Body of pancreas (tissue), 4 donors: ENCODE results near the gene ARHGAP22. TPM values are rescaled to one million over a fixed set of nuclear protein-coding genes. Genes with fewer than 3 reads are reported as not detected.
A peak's percentile ranks its signal among the peaks of the same experiment; 100 is the strongest.

Source experiments
- ATAC-seq: fragments of 150-250 bp; one replicate; pipeline ENCODE4 v1.9.1; 2016
- DNase-seq, 4 donors: peaks; one replicate each; pipeline ENCODE4 v3.0.0-alpha.2; 2019
- H3K27ac ChIP-seq, 4 donors: fragments of 200-600 bp; sonication (generic); 1 replicate in 3 of 4; 2 replicates in 1 of 4; pipeline versions ENCODE4 v1.5.1 to v1.6.1; 2016 to 2019; ENCODE audit warnings: mild to moderate bottlenecking in 1 of 4, mixed read lengths in 1 of 4, moderate library complexity in 1 of 4
- H3K27me3 ChIP-seq, 2 donors: fragments of 200-600 bp; sonication (generic); one replicate each; pipeline ENCODE4 v1.6.0; 2016; ENCODE audit warnings: mild to moderate bottlenecking in 1 of 2
- H3K36me3 ChIP-seq, 2 donors: fragments of 200-600 bp; sonication (generic); replicated peaks in 1 of 2; 2 replicates each; pipeline ENCODE4 v1.5.1; 2016; ENCODE audit warnings: low read depth in 2 of 2; ENCODE audit not compliant: insufficient read depth in 1 of 2
- H3K4me1 ChIP-seq: fragments of 200-600 bp; sonication (generic); one replicate; pipeline ENCODE4 v1.6.0; 2016
- H3K4me3 ChIP-seq, 2 donors: fragments of 200-600 bp; sonication (generic); 1 replicate in 1 of 2; 2 replicates in 1 of 2; pipeline ENCODE4 v1.5.1; 2016 to 2019
- H3K9me3 ChIP-seq, 3 donors: fragments of 200-600 bp; sonication (generic); 1 replicate in 2 of 3; 2 replicates in 1 of 3; pipeline ENCODE4 v1.5.1; 2016
- POLR2A ChIP-seq, 3 donors: fragments of 450-650 bp; IDR thresholded peaks; one replicate each; pipeline ENCODE4 v1.6.1; 2016; ENCODE audit warnings: antibody characterized with exemption in 3 of 3, mild to moderate bottlenecking in 2 of 3
- WGBS, 2 donors: methylation state at CpG; one replicate each; pipeline ENCODE4 v1.1.5; 2017; 5-methylcytosine and 5-hydroxymethylcytosine counted together
- intact Hi-C: fragments of 100-400 bp; cut with DNase I; formaldehyde crosslinking; loops from one replicate; pipeline ENCODE4 v1.15.1; 2023
- total RNA-seq, 2 donors: library from RNA; depleted of rRNA; stranded (reverse); fragments of >200 nt; gene quantifications; one replicate each; pipeline ENCODE4 v1.1.0, GENCODE V29; 2016
- TF ChIP-seq, protein P1 (sequence below), 7 experiments: fragments of 450-650 bp in 4 of 7; fragments of 200-600 bp in 3 of 7; sonication (generic) in 3 of 7; IDR thresholded peaks; one replicate each; pipeline ENCODE4 v1.5.1; 2016 to 2019; ENCODE audit warnings: antibody characterized with exemption in 7 of 7

Gene ARHGAP22
- total RNA-seq, 2 donors from 2014 or later = 1.6 to 4.6 TPM

DNA sequence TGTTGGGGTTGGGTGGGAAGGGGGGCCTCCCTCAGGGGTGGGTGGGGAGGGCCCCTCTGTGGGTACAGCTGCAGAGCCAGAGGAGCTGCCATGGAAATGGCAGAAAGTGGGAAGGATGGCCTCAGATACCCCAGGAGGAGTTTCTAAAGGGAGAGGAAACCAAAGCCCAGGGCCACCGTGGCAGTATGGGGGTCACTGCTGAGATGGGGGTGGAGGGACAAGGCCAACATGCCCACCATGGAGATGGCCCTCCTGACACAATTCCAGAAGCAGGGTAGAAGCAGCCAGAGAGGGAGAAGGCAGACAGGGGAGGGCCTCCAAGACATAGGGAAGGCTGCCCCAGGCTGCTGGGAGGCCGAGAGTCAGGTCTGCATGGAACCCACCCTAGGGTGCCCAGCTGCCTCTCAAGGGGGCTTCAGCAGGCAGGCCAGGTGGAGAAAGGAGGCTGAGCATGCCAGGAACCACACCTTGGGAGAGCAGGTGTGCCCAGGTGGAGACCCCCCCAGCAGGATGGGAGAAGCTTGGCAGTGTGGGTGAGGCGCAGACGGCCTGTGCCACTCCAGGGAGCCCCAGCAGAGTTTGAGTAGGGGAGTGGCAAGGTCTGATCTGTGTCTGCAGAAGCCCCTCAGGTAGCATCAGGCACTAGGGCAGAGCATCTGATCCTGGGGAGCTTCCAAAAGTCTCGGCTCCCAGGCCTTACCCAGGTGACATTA is 146.8 kb downstream of the ARHGAP22 start:
- 73 to 75% methylated on average over 2 to 5 of the region's 5 CpGs for WGBS, 2 donors
- DNase-seq = peak in 1 of 4 donors; percentile 9

DNA sequence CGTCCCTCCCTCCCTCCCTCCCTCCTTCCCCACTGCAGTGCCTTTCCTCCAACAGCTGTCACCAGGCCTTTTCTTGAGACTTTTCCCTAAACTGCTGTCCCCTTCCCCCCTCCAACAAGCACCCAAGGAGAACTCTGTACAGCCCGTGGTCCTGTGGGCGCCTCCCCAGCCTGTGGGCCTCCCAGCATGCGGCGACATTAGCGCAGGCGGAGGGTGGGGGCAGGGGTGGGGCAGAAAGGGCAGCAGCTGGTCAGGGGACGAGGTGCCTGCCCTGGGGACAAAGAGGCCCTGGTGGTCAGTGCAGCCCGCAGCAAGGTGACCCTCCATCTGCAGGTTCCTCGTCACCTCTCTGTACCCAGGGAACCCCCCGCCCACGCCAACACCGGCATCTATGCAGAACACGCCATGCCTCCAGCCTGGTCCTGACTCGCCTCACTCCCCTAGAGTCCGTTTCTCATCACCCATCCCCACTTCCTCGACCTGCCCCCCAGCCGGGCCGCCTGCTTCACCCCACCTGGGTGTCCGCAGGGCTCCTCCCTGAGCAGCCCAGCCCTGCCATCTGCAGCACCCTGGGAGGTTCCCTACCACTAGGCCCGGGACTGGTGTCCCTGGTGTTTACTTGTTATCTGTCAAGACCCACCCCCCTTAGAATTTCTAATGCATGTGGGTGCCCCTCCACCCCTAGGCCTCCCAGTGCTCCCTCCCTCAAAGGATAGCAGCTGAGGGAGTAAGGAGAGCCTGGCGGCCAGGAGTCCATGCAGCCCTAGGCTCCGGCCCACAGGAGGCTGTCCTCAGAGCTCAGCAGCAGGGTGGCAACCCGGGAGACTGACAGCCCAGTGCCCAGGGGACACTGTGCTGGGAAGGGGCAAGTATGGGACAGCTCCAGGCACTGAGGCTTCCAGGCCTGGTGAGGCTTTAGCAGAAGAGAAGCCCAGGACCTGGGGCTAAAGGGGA is 147.8 kb downstream of the ARHGAP22 start:
- WGBS, 2 donors = 77 to 80% methylated on average over 21 to 23 of the region's 24 CpGs

More for the DNA sequence above, 146.8 kb downstream of the ARHGAP22 start:
- H3K4me1 ChIP-seq = peaks cover 10% of the 10 kb centered on the region
- no peak overlapping the region for H3K4me3 ChIP-seq
- H3K9me3 ChIP-seq = no peaks in the 10 kb centered on the region
- TF ChIP-seq, protein P1, sequence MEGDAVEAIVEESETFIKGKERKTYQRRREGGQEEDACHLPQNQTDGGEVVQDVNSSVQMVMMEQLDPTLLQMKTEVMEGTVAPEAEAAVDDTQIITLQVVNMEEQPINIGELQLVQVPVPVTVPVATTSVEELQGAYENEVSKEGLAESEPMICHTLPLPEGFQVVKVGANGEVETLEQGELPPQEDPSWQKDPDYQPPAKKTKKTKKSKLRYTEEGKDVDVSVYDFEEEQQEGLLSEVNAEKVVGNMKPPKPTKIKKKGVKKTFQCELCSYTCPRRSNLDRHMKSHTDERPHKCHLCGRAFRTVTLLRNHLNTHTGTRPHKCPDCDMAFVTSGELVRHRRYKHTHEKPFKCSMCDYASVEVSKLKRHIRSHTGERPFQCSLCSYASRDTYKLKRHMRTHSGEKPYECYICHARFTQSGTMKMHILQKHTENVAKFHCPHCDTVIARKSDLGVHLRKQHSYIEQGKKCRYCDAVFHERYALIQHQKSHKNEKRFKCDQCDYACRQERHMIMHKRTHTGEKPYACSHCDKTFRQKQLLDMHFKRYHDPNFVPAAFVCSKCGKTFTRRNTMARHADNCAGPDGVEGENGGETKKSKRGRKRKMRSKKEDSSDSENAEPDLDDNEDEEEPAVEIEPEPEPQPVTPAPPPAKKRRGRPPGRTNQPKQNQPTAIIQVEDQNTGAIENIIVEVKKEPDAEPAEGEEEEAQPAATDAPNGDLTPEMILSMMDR (IDR thresholded peaks at IDR 0.05) = no peak
- TF ChIP-seq POLR2A (IDR thresholded peaks at IDR 0.05) = no peak
- no peaks in the 10 kb centered on the region for H3K36me3 ChIP-seq
- intact Hi-C loops = no loop called here
- no peak for ATAC-seq
- H3K27me3 ChIP-seq = no peaks in the 10 kb centered on the region
- no peak overlapping the region for H3K27ac ChIP-seq

DNA sequence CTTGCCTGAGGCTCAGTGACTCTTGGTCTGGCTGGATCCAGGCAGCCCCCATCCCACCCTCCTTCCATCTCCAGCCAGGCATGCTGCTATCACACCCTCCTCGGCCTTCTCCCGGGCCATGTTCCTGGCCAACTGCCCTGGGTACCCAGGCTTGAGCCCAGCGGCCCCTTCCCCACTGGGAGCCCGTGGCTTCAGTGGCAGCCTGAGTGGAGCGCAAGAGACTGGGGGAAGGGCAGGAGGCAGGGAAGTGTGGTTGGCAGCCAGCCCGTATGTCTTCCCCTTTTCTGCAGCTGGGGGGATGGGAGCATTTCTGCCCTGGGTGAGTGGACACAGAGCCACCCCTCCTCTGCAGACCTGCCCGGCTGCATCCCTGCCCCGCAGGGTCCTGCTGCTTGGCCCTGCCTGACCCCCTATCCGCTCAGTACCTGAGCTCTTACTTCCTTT is 148.5 kb downstream of the ARHGAP22 start:
- Histone ChIP-seq H3K27me3 (no peaks in the 10 kb centered on the region), H3K4me1 (peaks cover 10% of the 10 kb centered on the region), H3K4me3 (no peak overlapping the region), H3K36me3 (no peaks in the 10 kb centered on the region), H3K9me3 (no peaks in the 10 kb centered on the region), H3K27ac (no peak overlapping the region)
- intact Hi-C loops = no loop called here
- 34 to 42% methylated on average over 8 to 9 of the region's 9 CpGs for WGBS, 2 donors
- peak in 3 of 4 donors; percentile 31 to 65 (median 31) for DNase-seq
- ATAC-seq = no peak
- TF ChIP-seq, protein P1 (IDR thresholded peaks at IDR 0.05) = no peak
- no peak for TF ChIP-seq POLR2A (IDR thresholded peaks at IDR 0.05)

More for the DNA sequence above, 147.8 kb downstream of the ARHGAP22 start:
- DNase-seq = peak in 1 of 4 donors; percentile 7
- Histone ChIP-seq H3K27ac (no peak overlapping the region), H3K27me3 (no peaks in the 10 kb centered on the region), H3K36me3 (no peaks in the 10 kb centered on the region), H3K9me3 (no peaks in the 10 kb centered on the region), H3K4me1 (peaks cover 10% of the 10 kb centered on the region), H3K4me3 (no peak overlapping the region)
- no peak for ATAC-seq
- TF ChIP-seq, protein P1 (IDR thresholded peaks at IDR 0.05) = no peak
- TF ChIP-seq POLR2A (IDR thresholded peaks at IDR 0.05) = no peak
- intact Hi-C loops = no loop called here

DNA sequence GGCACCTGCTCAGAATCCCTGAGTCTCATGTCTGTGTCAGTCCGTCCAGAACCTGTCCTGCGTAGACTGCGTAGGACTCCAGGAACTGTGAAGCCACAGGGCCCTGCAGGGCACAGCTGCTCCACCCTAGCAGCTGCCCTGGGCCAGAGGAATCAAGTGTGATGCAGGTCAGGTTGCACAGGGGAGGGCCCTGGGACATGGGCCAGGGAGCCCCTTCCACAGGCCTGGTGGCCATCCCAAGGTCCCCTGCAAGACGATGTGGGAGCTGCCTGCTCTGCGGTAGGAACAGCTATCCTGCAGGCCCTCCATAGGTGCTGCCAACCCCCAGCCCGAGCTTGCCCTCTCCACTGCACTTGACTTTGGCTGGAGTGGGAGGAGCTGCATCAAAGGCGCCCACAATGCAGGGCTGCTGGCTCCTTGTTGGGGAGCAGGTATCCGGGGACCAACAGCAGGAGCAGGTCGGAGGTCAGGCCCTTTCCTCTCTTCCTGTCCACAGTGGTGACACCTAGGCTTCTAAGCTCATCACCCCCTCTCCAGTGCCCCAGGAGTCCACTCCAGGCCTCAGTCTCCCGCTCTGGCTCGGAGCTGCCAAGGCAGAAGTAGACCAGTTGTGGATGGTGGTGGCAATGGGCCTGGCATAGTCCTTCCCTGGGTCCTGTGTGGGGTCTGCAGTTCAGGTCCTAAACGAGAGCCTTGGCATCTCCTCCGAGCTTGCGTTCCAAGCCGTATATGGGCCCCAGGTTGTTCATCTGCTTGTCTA is 149.3 kb downstream of the ARHGAP22 start:
- H3K9me3 ChIP-seq = no peaks in the 10 kb centered on the region
- 93% methylated on average over 12 to 14 of the region's 15 CpGs for WGBS, 2 donors
- H3K27ac ChIP-seq = no peak overlapping the region
- H3K36me3 ChIP-seq = no peaks in the 10 kb centered on the region
- peaks cover 10% of the 10 kb centered on the region for H3K4me1 ChIP-seq
- no peaks in the 10 kb centered on the region for H3K27me3 ChIP-seq
- no peak for ATAC-seq
- TF ChIP-seq POLR2A (IDR thresholded peaks at IDR 0.05) = no peak
- TF ChIP-seq, protein P1 (IDR thresholded peaks at IDR 0.05) = no peak
- peak in 1 of 4 donors; percentile 7 for DNase-seq
- H3K4me3 ChIP-seq = no peak overlapping the region
- intact Hi-C loops = no loop called here
